Measurements from ENCODE around the gene HOXA3.

GRCh38 chr7:27095897-27096767 lies 56.3 kb downstream of the HOXA3 start, which contains the start of gene HOXA1:
- no peak for TF ChIP-seq CTCF (IDR thresholded peaks at IDR 0.05)
- no peak for TF ChIP-seq EP300 (IDR thresholded peaks at IDR 0.05)

Data from gastroesophageal sphincter (tissue), 3 donors.